Activated CD8-positive, alpha-beta memory T cell treated with anti-CD3 and anti-CD28 coated beads, Interleukin-2, amount 50 U/mL, for 24 hours (primary cell): Measurements from ENCODE around the gene STPG2.

Source experiments
- DNase-seq: peaks from one replicate; pipeline ENCODE4 v3.0.0-alpha.2; 2020; ENCODE audit errors: extremely low read depth

The STPG2 gene

GRCh38 chr4:97819294-97819693 lies 324.0 kb downstream of the STPG2 start:
- no peak for DNase-seq

- DNase-seq = no peak
These were observed 330.5 kb downstream of the STPG2 start for GRCh38 chr4:97812768-97813167.

- no peak for DNase-seq
These were observed 356.9 kb downstream of the STPG2 start for GRCh38 chr4:97786306-97786920.

GRCh38 chr4:97778174-97778573 lies 365.1 kb downstream of the STPG2 start:
- no peak for DNase-seq

- DNase-seq = no peak
These were observed 368.8 kb downstream of the STPG2 start for GRCh38 chr4:97774347-97774989.

- DNase-seq = no peak
These were observed 373.1 kb downstream of the STPG2 start for GRCh38 chr4:97770222-97770621.

- DNase-seq = no peak
These were observed 381.2 kb downstream of the STPG2 start for GRCh38 chr4:97762115-97762512.

- no peak for DNase-seq
These were observed 381.7 kb downstream of the STPG2 start for GRCh38 chr4:97761445-97762114.

- DNase-seq = no peak
These were observed 383.5 kb downstream of the STPG2 start for GRCh38 chr4:97759785-97760184.

- no peak for DNase-seq
These were observed 390.7 kb downstream of the STPG2 start for GRCh38 chr4:97752599-97752998.

- DNase-seq = no peak
These were observed 395.3 kb downstream of the STPG2 start for GRCh38 chr4:97747945-97748344.

GRCh38 chr4:97720869-97721432 lies 422.3 kb downstream of the STPG2 start:
- DNase-seq = no peak

- DNase-seq = no peak
These were observed 452.1 kb downstream of the STPG2 start for GRCh38 chr4:97691111-97691605.

- no peak for DNase-seq
These were observed 472.5 kb downstream of the STPG2 start for GRCh38 chr4:97670703-97671269.

- no peak for DNase-seq
These were observed 477.7 kb downstream of the STPG2 start for GRCh38 chr4:97665553-97665952.

GRCh38 chr4:97664741-97665140 lies 478.5 kb downstream of the STPG2 start:
- no peak for DNase-seq

- DNase-seq = no peak
These were observed 481.1 kb downstream of the STPG2 start for GRCh38 chr4:97662133-97662532.

- DNase-seq = no peak
These were observed 487.1 kb downstream of the STPG2 start for GRCh38 chr4:97656044-97656720.

GRCh38 chr4:97653701-97654100 lies 489.6 kb downstream of the STPG2 start:
- no peak for DNase-seq

- no peak for DNase-seq
These were observed 496.3 kb downstream of the STPG2 start for GRCh38 chr4:97646997-97647396.

GRCh38 chr4:97645071-97645821 lies 498.0 kb downstream of the STPG2 start:
- DNase-seq = no peak
